Activated T-cell treated with anti-CD3 and anti-CD28 coated beads for 4 hours (primary cell): ENCODE results near the gene RAB8A.
A peak's percentile ranks its signal among the peaks of the same experiment; 100 is the strongest.
"Not testable (repeated sequence)": the region's sequence is repeated elsewhere in the genome, so short reads cannot be mapped to it uniquely, and the experiment has no call there.

Experiments
- DNase-seq: peaks from one replicate; pipeline ENCODE4 v3.0.0-alpha.2; 2020

RAB8A gene

GRCh38 chr19:16143399-16144215 is 31.9 kb downstream of the RAB8A start, which contains the start of gene HSH2D:
Gene HSH2D (plus strand): TSS chr19:16143685. CDS start chr19:16148751, 5,066 bp downstream.
- peak; percentile 71 for DNase-seq

- DNase-seq: no peak
These were observed 32.5 kb downstream of the RAB8A start for GRCh38 chr19:16144216-16144581.

GRCh38 chr19:16146112-16146511 is 34.4 kb downstream of the RAB8A start:
- no peak for DNase-seq

- no peak for DNase-seq
These were observed 36.9 kb downstream of the RAB8A start for GRCh38 chr19:16148443-16149229.

- no peak for DNase-seq
These were observed 42.1 kb downstream of the RAB8A start for GRCh38 chr19:16153582-16154336.

- no peak for DNase-seq
These were observed 42.9 kb downstream of the RAB8A start for GRCh38 chr19:16154557-16154956.

- DNase-seq: no peak
These were observed 43.4 kb downstream of the RAB8A start for GRCh38 chr19:16155128-16155527.

GRCh38 chr19:16156904-16157303 is 45.2 kb downstream of the RAB8A start:
- no peak for DNase-seq

GRCh38 chr19:16157601-16158000 is 45.9 kb downstream of the RAB8A start:
- no peak for DNase-seq

- no peak for DNase-seq
These were observed 48.0 kb downstream of the RAB8A start for GRCh38 chr19:16159655-16160054.

- DNase-seq: no peak
These were observed 48.8 kb downstream of the RAB8A start for GRCh38 chr19:16160445-16160942.

- DNase-seq: no peak
These were observed 49.4 kb downstream of the RAB8A start for GRCh38 chr19:16160943-16161560.

- no peak for DNase-seq
These were observed 50.2 kb downstream of the RAB8A start for GRCh38 chr19:16161840-16162239.

- DNase-seq: no peak
These were observed 52.7 kb downstream of the RAB8A start for GRCh38 chr19:16164222-16164890.

GRCh38 chr19:16166417-16166816 is 54.7 kb downstream of the RAB8A start:
- no peak for DNase-seq

GRCh38 chr19:16167055-16167454 is 55.4 kb downstream of the RAB8A start:
- DNase-seq: no peak

- no peak for DNase-seq
These were observed 56.9 kb downstream of the RAB8A start for GRCh38 chr19:16168465-16169081.

GRCh38 chr19:16170134-16170533 is 58.4 kb downstream of the RAB8A start:
- no peak for DNase-seq

GRCh38 chr19:16175954-16176353 is 64.3 kb downstream of the RAB8A start:
- no peak for DNase-seq

GRCh38 chr19:16178866-16179265 is 67.2 kb downstream of the RAB8A start:
- DNase-seq: not testable (repeated sequence)

- DNase-seq: no peak
These were observed 68.9 kb downstream of the RAB8A start for GRCh38 chr19:16180611-16181010.
